Activated CD8-positive, alpha-beta memory T cell treated with anti-CD3 and anti-CD28 coated beads, Interleukin-2, amount 50 U/mL, for 24 hours (primary cell): ENCODE data around the gene TERT.
"Not testable (repeated sequence)": the region's sequence is repeated elsewhere in the genome, so short reads cannot be mapped to it uniquely, and the experiment has no call there.

Experiments
- DNase-seq: peaks from one replicate; pipeline ENCODE4 v3.0.0-alpha.2; 2020; ENCODE audit errors: extremely low read depth

The TERT gene

DNA sequence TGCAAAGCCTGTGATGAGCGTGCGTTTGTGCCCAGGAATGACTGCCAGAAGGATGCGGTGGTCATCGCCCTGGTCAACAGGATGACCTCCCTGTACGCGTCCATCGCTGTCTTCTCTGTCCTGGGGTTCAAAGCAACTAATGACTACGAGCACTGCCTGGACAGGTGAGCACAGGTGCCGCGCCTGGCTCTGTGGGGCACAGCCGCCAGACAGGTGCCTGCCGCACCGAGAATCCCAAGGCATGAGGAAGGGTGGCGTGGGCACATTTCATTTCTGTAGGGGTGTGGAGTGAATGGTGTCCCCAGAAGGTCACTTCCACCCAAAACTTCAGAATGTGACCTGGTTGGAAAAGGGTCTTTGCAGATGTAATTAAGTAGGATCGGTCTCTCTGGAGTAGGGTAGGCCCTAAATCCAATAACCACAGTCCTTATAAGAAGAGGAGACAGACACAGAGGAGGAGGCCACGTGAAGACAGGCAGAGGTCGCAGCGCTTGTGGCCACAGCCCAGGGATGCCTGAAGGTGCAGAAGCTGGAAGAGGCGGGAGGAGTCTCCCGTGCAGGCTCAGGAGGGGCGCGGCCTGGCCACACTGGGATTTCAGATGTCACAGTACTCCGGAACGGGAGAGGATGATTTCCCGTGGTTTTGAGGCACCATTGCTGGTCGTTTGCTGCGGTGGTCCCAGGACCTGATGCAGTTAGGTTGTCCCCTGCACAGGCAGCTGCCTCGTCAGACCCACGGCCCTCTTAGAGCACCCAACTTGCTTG is 54.2 kb downstream of the TERT start:
- no peak for DNase-seq

DNA sequence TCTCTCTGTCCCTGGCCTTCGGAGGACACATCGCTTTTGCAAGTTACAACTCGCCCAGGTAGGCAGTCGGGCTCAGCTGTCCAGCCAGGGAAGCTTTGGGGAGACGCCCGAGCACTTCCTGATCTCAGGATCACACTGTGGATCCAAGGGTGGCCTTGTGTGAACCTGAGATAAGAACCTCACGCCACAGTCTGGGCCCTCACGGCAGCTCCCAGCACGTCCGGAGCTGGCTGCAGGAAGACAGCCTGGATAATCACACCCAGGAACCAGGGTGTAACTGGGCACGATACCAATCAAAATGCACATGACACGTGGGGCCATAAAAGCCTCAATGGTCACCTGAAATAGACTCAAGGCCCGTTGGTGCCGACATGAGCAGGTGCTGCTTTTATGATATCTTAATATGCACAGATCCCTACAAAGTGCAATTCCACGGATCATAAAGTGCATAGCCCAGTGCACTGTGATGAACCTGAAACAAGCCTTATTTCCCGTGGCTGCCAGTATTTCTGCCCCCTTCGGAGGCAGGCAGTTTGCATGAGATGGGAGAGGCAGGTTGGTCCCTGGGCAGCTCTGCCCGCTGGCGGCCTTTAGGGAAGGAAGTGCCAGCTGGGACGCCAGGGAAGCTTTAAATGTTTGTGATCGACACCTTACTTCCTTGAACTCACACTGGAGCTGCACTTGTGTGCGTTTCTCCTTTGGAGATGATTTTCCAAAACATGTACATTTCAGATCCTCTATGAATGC is 55.2 kb downstream of the TERT start:
- no peak for DNase-seq

DNA sequence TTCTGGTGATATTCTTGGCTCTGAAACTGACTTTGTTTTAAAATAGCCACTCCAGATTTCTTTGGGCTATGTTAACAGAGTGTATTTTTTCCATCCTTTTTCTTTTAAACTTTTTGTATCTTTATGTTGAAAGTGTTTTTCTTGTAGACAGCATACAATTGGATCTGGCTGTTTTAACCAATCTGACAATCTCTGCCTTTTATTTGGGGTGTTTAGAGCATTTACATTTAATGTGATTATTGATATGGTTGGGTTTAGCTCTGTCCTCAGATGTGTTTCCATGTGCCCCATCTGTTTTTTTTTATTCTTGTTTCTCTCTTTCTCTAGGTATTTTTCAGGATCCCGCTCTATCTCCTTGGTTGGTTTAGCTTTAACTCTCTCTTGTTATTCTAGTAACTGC is 59.0 kb downstream of the TERT start:
- no peak for DNase-seq

DNA sequence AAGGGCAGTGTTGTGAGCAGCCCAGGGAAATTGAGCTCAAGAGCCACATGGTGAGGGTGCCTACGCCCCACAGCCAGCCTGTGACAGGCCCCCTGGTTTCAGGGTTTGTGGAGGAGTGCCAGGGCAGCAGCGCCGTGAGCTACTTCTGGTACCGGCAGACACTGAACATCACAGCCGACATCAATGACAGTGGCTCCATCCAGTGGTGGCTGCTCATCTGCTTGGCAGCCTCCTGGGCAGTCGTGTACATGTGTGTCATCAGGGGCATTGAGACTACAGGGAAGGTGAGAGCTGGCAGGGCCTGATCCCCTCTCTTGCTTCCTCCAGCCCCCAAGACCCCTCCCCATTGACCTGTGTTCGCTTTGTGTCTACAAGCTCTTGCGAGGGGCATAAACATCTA is 59.5 kb downstream of the TERT start:
- DNase-seq: no peak

GRCh38 chr5:1232780-1233179 is 62.1 kb downstream of the TERT start:
- DNase-seq: no peak

- no peak for DNase-seq
These were observed 63.4 kb downstream of the TERT start for GRCh38 chr5:1231354-1231905.

GRCh38 chr5:1230551-1230950 is 64.3 kb downstream of the TERT start:
- no peak for DNase-seq

GRCh38 chr5:1229822-1230221 is 65.0 kb downstream of the TERT start:
- no peak for DNase-seq

- not testable (repeated sequence) for DNase-seq
These were observed 65.8 kb downstream of the TERT start for GRCh38 chr5:1229023-1229422.

GRCh38 chr5:1228120-1228519 is 66.7 kb downstream of the TERT start:
- DNase-seq: no peak

DNA sequence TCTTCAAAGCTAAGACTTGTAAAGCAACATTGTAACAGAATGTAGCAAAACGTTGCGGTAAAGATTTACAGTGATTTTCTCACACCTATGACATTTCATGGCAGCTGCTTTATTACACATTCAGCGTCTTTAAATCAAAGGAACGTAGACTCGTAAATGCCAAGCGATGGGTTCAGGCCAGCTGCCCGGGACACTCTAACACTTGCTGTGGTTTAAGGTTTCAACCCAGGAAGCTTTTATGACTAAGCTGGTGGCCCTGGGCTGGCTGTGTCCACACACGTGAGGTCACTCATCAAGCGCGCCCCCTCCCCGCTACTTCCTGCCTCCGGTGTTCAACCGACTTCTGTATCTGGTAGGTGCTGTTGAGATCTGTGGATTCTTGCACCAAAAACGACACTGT is 67.2 kb downstream of the TERT start:
- DNase-seq: no peak

DNA sequence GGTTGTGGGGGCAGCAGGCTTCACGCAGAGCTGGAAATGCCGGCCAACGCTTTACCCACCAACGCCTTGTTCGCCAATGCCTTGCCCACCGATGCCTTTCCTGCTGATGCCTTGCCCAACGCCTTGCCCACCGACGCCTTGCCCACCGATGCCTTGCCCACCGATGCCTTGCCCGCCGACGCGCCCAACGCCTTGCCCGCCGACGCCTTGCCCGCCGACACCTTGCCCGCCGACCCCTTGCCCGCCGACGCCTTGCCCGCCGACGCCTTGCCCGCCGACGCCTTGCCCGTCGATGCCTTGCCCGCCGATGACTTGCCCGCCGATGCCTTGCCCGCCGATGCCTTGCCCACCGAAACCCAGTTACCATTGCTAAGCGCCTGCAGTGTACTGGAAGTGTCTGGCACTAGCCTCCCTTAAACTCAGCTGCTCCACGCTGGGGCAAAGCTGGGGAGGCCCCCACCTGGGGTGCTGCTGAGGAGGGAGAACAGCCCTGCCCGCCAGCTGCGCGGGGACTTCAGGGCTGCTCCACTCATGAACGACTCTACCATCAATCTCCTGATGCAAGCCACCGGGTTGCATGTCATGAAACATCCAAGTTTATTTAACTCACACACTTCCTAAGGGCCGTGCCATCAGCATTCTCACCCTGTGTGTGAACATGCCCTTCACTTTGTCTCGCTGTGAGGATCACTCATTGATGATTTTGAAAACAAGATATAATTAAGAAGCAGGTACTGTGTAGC is 67.9 kb downstream of the TERT start:
- DNase-seq: no peak

GRCh38 chr5:1226231-1226630 is 68.6 kb downstream of the TERT start:
- no peak for DNase-seq

DNA sequence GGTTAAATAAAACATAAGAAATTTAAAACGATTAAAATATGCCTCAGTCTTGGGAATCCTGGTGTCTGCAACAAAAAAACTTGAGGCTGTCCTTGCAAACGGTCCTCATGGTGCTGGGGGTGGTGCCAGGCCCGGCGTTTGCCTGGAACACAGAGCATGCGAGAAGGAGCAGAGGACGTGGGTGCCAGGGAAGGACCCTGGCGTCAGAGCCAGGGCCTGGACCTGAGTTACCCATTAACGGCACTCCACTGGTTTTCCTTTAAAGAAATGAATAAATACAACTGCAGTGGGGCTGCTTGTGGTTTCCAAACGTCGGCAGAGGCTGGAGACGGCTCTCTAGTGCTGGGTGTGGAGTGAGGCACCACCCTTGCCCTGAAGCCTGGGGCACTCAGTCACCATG is 69.8 kb downstream of the TERT start, which contains the start of gene SLC6A18:
Gene SLC6A18, plus strand, starts transcription at position 301 of the 400 bp plus-strand sequence. Its CDS starts 97 bp downstream, at position 398.
- no peak for DNase-seq

DNA sequence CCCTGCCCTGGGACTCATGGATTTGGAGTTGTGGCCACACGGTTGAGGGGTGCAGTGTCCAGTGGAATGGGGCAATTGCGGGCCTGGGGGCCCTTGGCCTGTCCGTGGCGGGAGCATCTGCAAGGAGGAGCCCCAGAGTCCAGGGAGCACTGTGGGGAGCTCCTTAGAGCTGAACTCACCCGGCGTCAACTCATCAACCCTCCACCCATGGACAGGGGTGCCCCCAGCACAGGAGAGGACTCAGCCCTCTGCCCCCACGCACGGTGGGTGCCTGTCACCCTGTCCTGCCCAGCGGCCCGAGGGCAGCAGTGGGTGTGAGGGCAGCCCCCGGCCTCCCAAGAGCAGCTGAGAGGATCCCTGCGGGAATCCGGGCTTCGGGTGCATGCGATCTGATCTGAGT is 70.2 kb downstream of the TERT start:
- no peak for DNase-seq

DNA sequence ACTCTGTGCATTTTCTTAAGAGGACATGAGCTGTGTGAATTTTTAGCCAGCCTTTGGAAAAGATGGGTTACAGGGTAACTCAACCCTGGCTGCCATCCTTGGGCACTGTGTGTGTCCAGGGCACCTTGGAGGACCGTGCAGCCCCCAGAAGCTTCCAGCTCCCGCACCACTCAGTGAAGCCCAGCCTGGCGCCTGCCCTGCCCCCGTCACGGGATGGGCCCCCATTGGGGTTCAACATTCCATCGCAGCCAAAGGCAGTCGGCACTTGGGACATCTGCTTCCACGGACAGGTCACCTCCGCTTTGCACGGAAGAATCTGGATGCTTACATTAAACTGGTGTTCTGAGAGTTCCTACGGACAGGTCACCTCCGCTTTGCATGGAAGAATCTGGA is 71.6 kb downstream of the TERT start:
- no peak for DNase-seq

GRCh38 chr5:1222621-1223277 is 72.1 kb downstream of the TERT start:
- no peak for DNase-seq

DNA sequence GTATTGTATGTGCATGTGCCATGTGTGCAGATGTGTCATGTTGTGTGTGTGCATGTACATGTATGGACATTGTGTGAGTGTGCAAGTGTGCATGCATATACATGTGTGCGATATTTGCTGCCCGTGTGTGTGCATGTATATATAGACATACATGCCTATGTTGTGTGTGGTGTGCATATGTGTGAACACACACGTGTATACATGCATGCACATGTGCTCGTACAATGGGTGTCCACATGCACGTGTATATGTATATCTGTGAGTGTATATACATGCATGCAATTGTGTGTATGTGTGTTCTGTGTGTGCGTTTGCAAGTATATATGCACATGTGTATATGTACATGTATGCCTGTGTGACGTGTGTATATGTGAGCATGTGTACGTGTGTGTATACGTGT is 72.7 kb downstream of the TERT start:
- DNase-seq: no peak

GRCh38 chr5:1221721-1222120 is 73.1 kb downstream of the TERT start:
- no peak for DNase-seq

DNA sequence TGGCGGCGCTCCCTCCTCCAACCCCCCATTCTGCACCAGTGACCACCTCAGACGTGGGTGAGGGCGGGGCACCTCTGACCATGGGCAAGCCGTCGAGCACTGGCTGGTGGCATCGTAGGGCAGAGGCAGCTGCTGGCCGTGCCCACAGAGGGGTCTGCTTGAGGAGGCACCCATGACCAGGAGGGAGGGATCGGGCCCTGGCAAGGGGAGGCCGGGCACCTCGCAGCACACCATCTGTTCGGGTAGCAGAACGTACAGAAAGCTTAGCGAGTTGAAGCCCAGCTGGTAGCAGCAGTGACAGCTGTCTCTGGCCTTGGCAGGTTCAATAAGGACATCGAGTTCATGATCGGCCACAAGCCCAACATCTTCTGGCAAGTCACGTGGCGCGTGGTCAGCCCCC is 74.0 kb downstream of the TERT start:
- DNase-seq: no peak

- DNase-seq: no peak
These were observed 74.5 kb downstream of the TERT start for GRCh38 chr5:1220351-1220750.

DNA sequence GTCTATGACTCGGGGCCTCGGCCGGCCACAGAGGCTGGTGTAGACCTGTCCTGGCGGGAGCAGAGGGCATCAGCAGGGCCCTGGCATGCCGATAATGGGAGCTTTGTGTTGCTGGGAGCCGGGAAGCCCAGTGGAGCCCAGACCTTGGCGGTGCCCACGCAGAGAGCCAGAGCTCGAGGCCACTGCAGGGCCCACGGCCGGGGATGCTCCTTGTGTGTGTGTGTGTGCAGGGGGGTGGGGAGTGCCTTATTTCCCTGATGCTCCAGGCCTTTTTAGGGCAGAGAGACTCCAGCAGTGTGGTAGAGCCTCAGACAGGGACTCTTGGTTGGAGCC is 75.1 kb downstream of the TERT start:
- no peak for DNase-seq
